Activated B cell treated with CpG ODN at 0.5 μM for 24 hours (primary cell): ENCODE data around the gene IGFBP4. TPM values are rescaled to one million over a fixed set of nuclear protein-coding genes. Genes with fewer than 3 reads are reported as not detected.

Experiments
- ATAC-seq: fragments of 200-7000 bp; cut with Tn5 transposase; one replicate; pipeline ENCODE4 v1.10.0; 2021; ENCODE audit warnings: low read depth, mild to moderate bottlenecking, moderate library complexity
- CTCF ChIA-PET: fragments of 350-600 bp; sonication (Branson Sonifier 250); formaldehyde crosslinking; loops from one replicate; lab custom pipeline; 2021; ENCODE audit warnings: antibody characterized with exemption; lab: Charles Lee
- POLR2A ChIA-PET: fragments of 350-600 bp; sonication (Branson Sonifier 250); formaldehyde crosslinking; loops from one replicate; lab custom pipeline; 2021; ENCODE audit warnings: antibody characterized with exemption; lab: Charles Lee
- DNase-seq: peaks from one replicate; pipeline ENCODE4 v3.0.0; 2022
- H3K27ac Mint-ChIP-seq: one replicate; pipeline ENCODE4 v1.8.0; 2020; ENCODE audit warnings: mixed read lengths
- H3K27me3 Mint-ChIP-seq: one replicate; pipeline ENCODE4 v1.8.0; 2021; ENCODE audit warnings: mixed read lengths
- H3K36me3 Mint-ChIP-seq: one replicate; pipeline ENCODE4 v1.8.0; 2021; ENCODE audit warnings: low read depth, mixed read lengths
- H3K4me1 Mint-ChIP-seq: one replicate; pipeline ENCODE4 v1.8.0; 2021; ENCODE audit warnings: mixed read lengths
- H3K4me3 Mint-ChIP-seq: one replicate; pipeline ENCODE4 v1.8.0; 2020; ENCODE audit warnings: mild to moderate bottlenecking, mixed read lengths
- H3K9me3 Mint-ChIP-seq: one replicate; pipeline ENCODE4 v1.8.0; 2020; ENCODE audit warnings: mixed read lengths
- CTCF ChIP-seq: fragments of 200-600 bp; IDR thresholded peaks from one replicate; pipeline ENCODE4 v1.8.0; 2022; ENCODE audit warnings: antibody characterized with exemption, mild to moderate bottlenecking
- intact Hi-C: fragments of 100-400 bp; cut with micrococcal nuclease; formaldehyde crosslinking; loops from one replicate; pipeline ENCODE4 v1.15.1; 2024
- total RNA-seq: library from RNA; stranded (reverse); gene quantifications from 2 replicates; pipeline ENCODE4 v1.2.3, GENCODE V29; 2022

The IGFBP4 gene
- total RNA-seq, 1 donor from 2014 or later: 18.0 TPM

DNA sequence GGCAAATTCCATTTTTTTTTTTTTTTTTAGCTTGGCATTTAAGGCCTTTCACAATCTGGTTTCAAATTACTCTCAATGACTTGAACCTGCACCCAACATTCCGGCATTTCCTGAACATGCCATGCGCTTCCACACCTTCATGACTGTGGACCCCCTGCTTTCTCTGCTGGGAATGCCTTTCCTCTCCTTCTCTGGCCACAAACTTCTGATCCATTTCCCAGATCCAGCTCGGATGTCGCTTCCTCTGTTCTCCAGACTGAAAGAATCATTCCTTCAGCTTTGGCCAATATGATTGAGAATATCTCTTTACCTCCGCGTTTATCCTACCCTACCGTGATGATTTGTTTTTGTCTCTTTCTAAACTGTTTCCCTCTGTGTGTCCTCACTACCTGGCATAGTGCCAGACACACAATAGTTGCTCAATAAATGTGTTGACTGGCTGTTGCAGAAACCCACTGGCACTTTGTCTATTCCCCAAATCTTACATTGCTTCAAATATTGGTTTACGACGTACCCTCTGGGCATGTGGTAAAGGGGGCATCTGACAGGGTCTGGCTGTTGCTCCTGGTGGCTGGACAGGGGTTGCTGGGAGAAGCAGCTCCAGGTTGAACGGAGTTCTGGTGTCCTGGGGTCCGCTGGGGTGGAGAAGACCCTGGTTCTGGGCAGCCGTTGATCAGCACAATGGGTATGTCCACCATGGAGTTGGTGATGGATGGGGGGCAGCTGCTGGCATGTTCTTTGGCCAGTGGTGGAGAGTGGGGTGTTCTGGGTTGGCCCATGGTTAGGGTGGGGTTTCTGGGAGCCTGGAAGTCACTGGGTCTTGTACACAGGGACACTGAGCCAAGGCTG is 43.5 kb downstream of the IGFBP4 start:
- H3K36me3 Mint-ChIP-seq: no peaks in the 10 kb centered on the region
- H3K27ac Mint-ChIP-seq: no peak overlapping the region
- H3K4me1 Mint-ChIP-seq: peaks cover 45% of the 10 kb centered on the region
- ChIA-PET POLR2A (interaction anchor here (1.1 kb wide), 1 partner anchor 63 kb away, joined by 6 read pairs; no protein-coding TSS in a partner anchor), CTCF (interaction anchor here (0.8 to 1.4 kb wide), 4 partner anchors 10 to 46 kb away, joined by 3 to 4 read pairs (median 4); no protein-coding TSS in a partner anchor)
- no peaks in the 10 kb centered on the region for H3K27me3 Mint-ChIP-seq
- H3K9me3 Mint-ChIP-seq: no peaks in the 10 kb centered on the region
- H3K4me3 Mint-ChIP-seq: no peak overlapping the region
- intact Hi-C loops: no loop called here
- ATAC-seq: no peak
- TF ChIP-seq CTCF: no peak
- no peak for DNase-seq

GRCh38 chr17:40487371-40488020 is 44.2 kb downstream of the IGFBP4 start:
- no peak for ATAC-seq
- Mint-ChIP-seq H3K27me3 (no peaks in the 10 kb centered on the region), H3K36me3 (no peaks in the 10 kb centered on the region), H3K4me1 (peaks cover 37% of the 10 kb centered on the region), H3K9me3 (no peaks in the 10 kb centered on the region), H3K27ac (no peak overlapping the region), H3K4me3 (no peak overlapping the region)
- CTCF ChIA-PET: interaction anchor here (0.8 to 1.0 kb wide), 3 partner anchors 11 to 46 kb away, joined by 3 to 4 read pairs (median 3); no protein-coding TSS in a partner anchor
- DNase-seq: no peak
- no peak for TF ChIP-seq CTCF
- POLR2A ChIA-PET: no interaction called here
- intact Hi-C loops: no loop called here

- TF ChIP-seq CTCF: no peak
- ATAC-seq (peak; percentile 47), DNase-seq (no peak)
- CTCF ChIA-PET: interaction anchor here (0.7 to 0.8 kb wide), 2 partner anchors 15 to 23 kb away, joined by 3 read pairs; no protein-coding TSS in a partner anchor
- POLR2A ChIA-PET: interaction anchor here (0.5 to 1.2 kb wide), 5 partner anchors 11 to 176 kb away, joined by 3 to 5 read pairs (median 4); no protein-coding TSS in a partner anchor
- peaks cover 27% of the 10 kb centered on the region for H3K4me1 Mint-ChIP-seq
- H3K27me3 Mint-ChIP-seq: no peaks in the 10 kb centered on the region
- H3K36me3 Mint-ChIP-seq: no peaks in the 10 kb centered on the region
- no peak overlapping the region for H3K27ac Mint-ChIP-seq
- intact Hi-C loops: no loop called here
- H3K4me3 Mint-ChIP-seq: no peak overlapping the region
- no peaks in the 10 kb centered on the region for H3K9me3 Mint-ChIP-seq
Measured at GRCh38 chr17:40490289-40490853, 47.1 kb downstream of the IGFBP4 start.

GRCh38 chr17:40490982-40491381 is 47.7 kb downstream of the IGFBP4 start:
- DNase-seq (no peak), ATAC-seq (no peak)
- no peak for TF ChIP-seq CTCF
- intact Hi-C loops: no loop called here
- ChIA-PET CTCF (interaction anchor here (0.7 to 0.8 kb wide), 2 partner anchors 16 to 22 kb away, joined by 3 read pairs; no protein-coding TSS in a partner anchor), POLR2A (no interaction called here)
- Mint-ChIP-seq H3K36me3 (no peaks in the 10 kb centered on the region), H3K27ac (no peak overlapping the region), H3K4me1 (peaks cover 27% of the 10 kb centered on the region), H3K9me3 (no peaks in the 10 kb centered on the region), H3K4me3 (no peak overlapping the region), H3K27me3 (no peaks in the 10 kb centered on the region)
